AG04450 (cell line): ENCODE measurements around the gene DST. TPM values are rescaled to one million over a fixed set of nuclear protein-coding genes. Genes with fewer than 3 reads are reported as not detected.
"Not testable (repeated sequence)": the region's sequence is repeated elsewhere in the genome, so short reads cannot be mapped to it uniquely, and the experiment has no call there.

Experiments
- CTCF ChIA-PET: fragments of 300-600, 350-600 bp; formaldehyde crosslinking; extraction: SDS; loops from one replicate; lab custom pipeline; 2022; ENCODE audit warnings: antibody characterized with exemption, inconsistent platforms; lab: Charles Lee
- POLR2A ChIA-PET: fragments of 350-600 bp; formaldehyde crosslinking; extraction: SDS; loops from one replicate; lab custom pipeline; 2021; ENCODE audit warnings: antibody characterized with exemption, inconsistent platforms; lab: Yijun Ruan, JAX
- DNase-seq: peaks from one replicate; pipeline ENCODE4 v3.0.0-alpha.2; 2011; ENCODE audit warnings: low read depth, low spot score
- H3K27ac ChIP-seq: one replicate; pipeline ENCODE4 v1.5.1; 2012; ENCODE audit warnings: low read depth, low read length, control low read depth
- H3K27me3 ChIP-seq: one replicate; pipeline ENCODE4 v1.6.0; 2012; ENCODE audit warnings: low read length; ENCODE audit not compliant: control insufficient read depth, insufficient read depth
- H3K4me3 ChIP-seq: 2 replicates; pipeline ENCODE4 v1.5.1; 2011; ENCODE audit warnings: mild to moderate bottlenecking, low read depth, low read length, control low read depth
- H3K9me3 ChIP-seq: 2 replicates; pipeline ENCODE4 v1.5.1; 2012; ENCODE audit warnings: low read length; ENCODE audit not compliant: control insufficient read depth, insufficient read depth
- CTCF ChIP-seq: IDR thresholded peaks from 2 replicates; pipeline ENCODE4 v1.5.1; 2011; ENCODE audit warnings: low read depth, low read length, control low read depth, inconsistent platforms
- polyA plus RNA-seq: library from polyadenylated mRNA; depleted of rRNA; stranded (reverse); fragments of >200 nt; gene quantifications from 2 replicates; pipeline ENCODE4 v1.2.3, GENCODE V29; 2011

DST gene
- polyA plus RNA-seq, 1 experiment = 163 TPM

- H3K4me3 ChIP-seq = no peak overlapping the region
- POLR2A ChIA-PET = interaction anchor here (0.7 kb wide), 1 partner anchor 14 kb away, joined by 3 read pairs; no protein-coding TSS in a partner anchor
- H3K27ac ChIP-seq = no peak overlapping the region
- CTCF ChIA-PET = interaction anchor here (1.5 kb wide), 1 partner anchor 184 kb away, joined by 9 read pairs; no protein-coding TSS in a partner anchor
- no peak for DNase-seq
- H3K27me3 ChIP-seq = no peaks in the 10 kb centered on the region
- no peak for TF ChIP-seq CTCF
- no peaks in the 10 kb centered on the region for H3K9me3 ChIP-seq
Measured at GRCh38 chr6:56668158-56668557, 25.5 kb upstream of the DST start.

- Histone ChIP-seq H3K9me3 (no peaks in the 10 kb centered on the region), H3K4me3 (no peak overlapping the region), H3K27me3 (no peaks in the 10 kb centered on the region), H3K27ac (no peak overlapping the region)
- DNase-seq = no peak
- TF ChIP-seq CTCF = no peak
- ChIA-PET POLR2A (interaction anchor here (0.6 kb wide), 1 partner anchor 177 kb away, joined by 7 read pairs; no protein-coding TSS in a partner anchor), CTCF (no interaction called here)
Measured at GRCh38 chr6:56667336-56667735, 24.6 kb upstream of the DST start.

- Histone ChIP-seq H3K4me3 (no peak overlapping the region), H3K9me3 (no peaks in the 10 kb centered on the region), H3K27ac (no peak overlapping the region), H3K27me3 (no peaks in the 10 kb centered on the region)
- ChIA-PET POLR2A (no interaction called here), CTCF (interaction anchor here (1.3 kb wide), 1 partner anchor 15 kb away, joined by 4 read pairs; no protein-coding TSS in a partner anchor)
- DNase-seq = no peak
- TF ChIP-seq CTCF = no peak
Measured at GRCh38 chr6:56664029-56664428, 21.3 kb upstream of the DST start.

- Histone ChIP-seq H3K4me3 (no peak overlapping the region), H3K9me3 (no peaks in the 10 kb centered on the region), H3K27ac (no peak overlapping the region), H3K27me3 (no peaks in the 10 kb centered on the region)
- ChIA-PET CTCF (no interaction called here), POLR2A (no interaction called here)
- DNase-seq = no peak
- no peak for TF ChIP-seq CTCF
Measured at GRCh38 chr6:56663344-56663743, 20.7 kb upstream of the DST start.

GRCh38 chr6:56661338-56661737 lies 18.6 kb upstream of the DST start:
- not testable (repeated sequence) for H3K9me3 ChIP-seq, H3K4me3 ChIP-seq, DNase-seq, H3K27me3 ChIP-seq, H3K27ac ChIP-seq
- ChIA-PET CTCF (interaction anchor here (0.8 kb wide), 1 partner anchor 190 kb away, joined by 3 read pairs; no protein-coding TSS in a partner anchor), POLR2A (interaction anchor here (0.7 kb wide), 1 partner anchor 53 kb away, joined by 3 read pairs; no protein-coding TSS in a partner anchor)

- Histone ChIP-seq H3K9me3 (no peaks in the 10 kb centered on the region), H3K27me3 (no peaks in the 10 kb centered on the region), H3K4me3 (no peak overlapping the region), H3K27ac (no peak overlapping the region)
- no peak for TF ChIP-seq CTCF
- no peak for DNase-seq
- POLR2A ChIA-PET = no interaction called here
- CTCF ChIA-PET = interaction anchor here (0.6 to 0.8 kb wide), 2 partner anchors 90 to 191 kb away, joined by 3 to 5 read pairs; no protein-coding TSS in a partner anchor
Measured at GRCh38 chr6:56660381-56660730, 17.7 kb upstream of the DST start.
